Thoracic aorta (tissue), 2 donors: Measurements from ENCODE around the gene KRTAP10-11. TPM values are rescaled to one million over a fixed set of nuclear protein-coding genes. Genes with fewer than 3 reads are reported as not detected.
"Not testable (repeated sequence)": the region's sequence is repeated elsewhere in the genome, so short reads cannot be mapped to it uniquely, and the experiment has no call there.

Experiments
- ATAC-seq: fragments of 150-250 bp; one replicate; pipeline ENCODE4 v1.8.0; 2017; ENCODE audit warnings: low read depth; ENCODE audit not compliant: insufficient number of reproducible peaks, low FRiP score
- DNase-seq: peaks from one replicate; pipeline ENCODE4 v3.0.0-alpha.2; 2020; ENCODE audit warnings: low spot score
- H3K27ac ChIP-seq, 2 donors: fragments of 200-600 bp; sonication (generic); 1 replicate in 1 of 2; 2 replicates in 1 of 2; pipeline ENCODE4 v1.5.1; 2016; ENCODE audit warnings: mild to moderate bottlenecking in 2 of 2, moderate library complexity in 2 of 2
- H3K27me3 ChIP-seq: fragments of 200-600 bp; sonication (generic); replicated peaks from 2 replicates; pipeline ENCODE4 v1.6.0; 2016; ENCODE audit warnings: mild to moderate bottlenecking; ENCODE audit not compliant: insufficient read depth
- H3K36me3 ChIP-seq: fragments of 200-600 bp; sonication (generic); one replicate; pipeline ENCODE4 v1.5.1; 2016
- H3K4me1 ChIP-seq, 2 donors: fragments of 200-600 bp; sonication (generic); 1 replicate in 1 of 2; 2 replicates in 1 of 2; pipeline versions ENCODE4 v1.5.1 to v1.6.0; 2016; ENCODE audit warnings: low read depth in 2 of 2, mild to moderate bottlenecking in 1 of 2; ENCODE audit not compliant: control insufficient read depth in 1 of 2
- H3K4me3 ChIP-seq: fragments of 200-600 bp; sonication (generic); 2 replicates; pipeline ENCODE4 v1.5.1; 2016; ENCODE audit warnings: mild to moderate bottlenecking
- H3K9me3 ChIP-seq: fragments of 200-600 bp; sonication (generic); 2 replicates; pipeline ENCODE4 v1.5.1; 2016
- CTCF ChIP-seq: fragments of 200-600 bp; sonication (generic); IDR thresholded peaks from one replicate; pipeline ENCODE4 v1.5.1; 2019; ENCODE audit warnings: antibody characterized with exemption
- total RNA-seq, 2 donors: library from RNA; depleted of rRNA; stranded (reverse); fragments of >200 nt; gene quantifications; one replicate each; pipeline versions ENCODE4 v1.1.0 to v1.2.3, GENCODE V29; 2016

The KRTAP10-11 gene
- total RNA-seq, 2 donors from 2014 or later = not detected

DNA sequence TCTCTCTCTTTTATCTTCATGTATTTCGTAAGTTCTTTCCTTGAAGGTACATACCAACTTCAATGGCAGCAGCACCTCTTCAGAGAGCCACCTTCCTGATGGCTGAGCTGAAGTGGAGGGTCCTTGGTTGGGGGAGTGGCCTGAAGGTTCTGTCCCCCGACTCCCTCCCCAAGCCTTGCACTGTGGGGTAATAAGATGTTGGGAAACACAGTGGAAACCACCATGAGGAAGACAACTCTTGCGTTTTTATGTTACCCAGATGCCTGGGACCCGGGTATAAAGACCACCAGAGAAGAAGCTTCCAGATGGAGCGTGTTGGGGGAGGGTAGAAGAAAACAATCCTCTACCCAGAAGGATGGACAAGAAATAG lies 12.3 kb downstream of the KRTAP10-11 start:
- no peak for TF ChIP-seq CTCF
- H3K27me3 ChIP-seq = no peaks in the 10 kb centered on the region
- DNase-seq = no peak
- peaks cover 3% of the 10 kb centered on the region for H3K9me3 ChIP-seq
- H3K4me3 ChIP-seq = no peak overlapping the region
- no peaks in the 10 kb centered on the region for H3K4me1 ChIP-seq
- H3K36me3 ChIP-seq = no peaks in the 10 kb centered on the region
- no peak for ATAC-seq
- H3K27ac ChIP-seq = no peak overlapping the region

DNA sequence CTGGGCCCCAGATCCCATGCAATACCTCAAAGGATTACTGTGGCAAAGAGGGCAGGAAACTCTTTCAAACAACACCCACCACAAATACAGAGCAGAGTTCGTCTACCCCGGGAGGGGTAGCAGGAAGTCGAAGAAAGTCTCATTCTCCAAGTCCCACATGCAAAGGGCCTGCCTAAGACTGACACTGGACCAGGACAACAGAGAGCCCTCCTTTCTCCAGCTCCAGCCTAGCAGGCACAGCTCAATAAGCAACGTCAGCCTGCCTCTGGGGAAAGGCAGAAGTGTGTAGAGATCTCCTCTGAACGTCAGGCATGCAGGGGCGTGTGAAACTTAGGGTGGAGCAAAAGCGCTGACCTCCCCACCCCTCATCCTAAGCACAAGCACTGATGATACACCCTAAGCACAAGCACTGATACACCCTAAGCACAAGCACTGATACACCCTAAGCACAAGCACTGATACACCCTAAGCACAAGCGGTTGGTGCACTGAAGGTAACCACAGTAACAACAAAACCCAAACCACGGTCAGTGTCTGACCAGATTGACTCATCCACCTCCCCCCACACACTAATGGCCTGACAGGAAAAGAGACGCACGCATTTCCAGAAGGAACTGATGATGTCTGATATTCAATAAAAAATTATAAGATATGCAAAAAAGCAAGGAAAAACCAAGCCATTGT lies 12.8 kb downstream of the KRTAP10-11 start:
- Histone ChIP-seq H3K4me3 (no peak overlapping the region), H3K36me3 (no peaks in the 10 kb centered on the region), H3K9me3 (peaks cover 3% of the 10 kb centered on the region), H3K27ac (no peak overlapping the region), H3K4me1 (no peaks in the 10 kb centered on the region), H3K27me3 (no peaks in the 10 kb centered on the region)
- no peak for TF ChIP-seq CTCF
- DNase-seq (no peak), ATAC-seq (no peak)

- ATAC-seq = not testable (repeated sequence)
Observed at GRCh38 chr21:44661567-44661966, 15.4 kb downstream of the KRTAP10-11 start.

DNA sequence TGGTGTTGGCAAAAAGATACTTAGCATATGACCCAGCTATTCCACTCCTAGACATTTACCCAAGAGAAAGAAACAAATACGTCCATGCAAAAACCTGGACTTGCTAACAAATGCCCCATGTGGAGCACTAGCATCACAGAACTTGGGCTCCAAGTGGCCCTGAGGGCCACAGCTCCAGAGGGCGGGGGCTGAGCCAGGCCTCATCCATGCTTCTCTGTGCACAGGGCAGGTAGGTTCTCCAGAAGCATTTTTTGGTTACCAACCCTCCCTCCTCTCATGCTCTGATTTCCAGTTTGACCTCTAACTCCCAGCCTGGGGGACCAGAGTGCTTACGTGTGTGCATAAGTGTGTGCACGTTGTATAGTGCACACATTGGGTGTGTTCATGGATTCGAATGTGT lies 18.5 kb downstream of the KRTAP10-11 start:
- no peak for ATAC-seq
- Histone ChIP-seq H3K27ac (no peak overlapping the region), H3K27me3 (no peaks in the 10 kb centered on the region), H3K4me1 (no peaks in the 10 kb centered on the region), H3K9me3 (no peaks in the 10 kb centered on the region), H3K36me3 (no peaks in the 10 kb centered on the region), H3K4me3 (no peak overlapping the region)
- TF ChIP-seq CTCF = no peak
- DNase-seq = no peak

More at GRCh38 chr21:44661567-44661966, 15.4 kb downstream of the KRTAP10-11 start:
- H3K36me3 ChIP-seq, DNase-seq, H3K27ac ChIP-seq, H3K4me1 ChIP-seq, H3K4me3 ChIP-seq, H3K27me3 ChIP-seq, H3K9me3 ChIP-seq: not testable (repeated sequence)

GRCh38 chr21:44666401-44667320 lies 20.4 kb downstream of the KRTAP10-11 start, which contains the start of gene KRTAP12-2:
Gene KRTAP12-2 (minus strand): TSS chr21:44666927. CDS start chr21:44666886, 41 bp downstream.
- no peak within 1 kb of the TSS for H3K27ac ChIP-seq
- peaks cover 8% of the 10 kb centered on the region for H3K9me3 ChIP-seq
- TF ChIP-seq CTCF = no peak
- no peaks in the 10 kb centered on the region for H3K36me3 ChIP-seq
- H3K4me1 ChIP-seq = no peaks in the 10 kb centered on the region
- DNase-seq (no peak), ATAC-seq (no peak)
- H3K27me3 ChIP-seq = no peaks in the 10 kb centered on the region
- no peak within 1 kb of the TSS for H3K4me3 ChIP-seq
